GM23338 (cell line): ENCODE data around the gene GAD1.

Experiments used
- CREB1 ChIP-seq: fragments of 250-450 bp; sonication (Bioruptor Pico); IDR thresholded peaks from 2 replicates; pipeline ENCODE4 v1.5.0; 2020; ENCODE audit warnings: low read depth, mild to moderate bottlenecking, moderate library complexity
- CTCF ChIP-seq, 2 experiments: fragments of 200-600 bp in 1 of 2; sonication (generic) in 1 of 2; conservative IDR thresholded peaks; 2 replicates each; pipeline versions ENCODE4 v1.5.1 to v1.6.1; 2016 to 2017; ENCODE audit warnings: antibody characterized with exemption in 2 of 2, low read depth in 2 of 2, mild to moderate bottlenecking in 2 of 2, moderate library complexity in 1 of 2
- EZH2 ChIP-seq: fragments of 200-600 bp; sonication (generic); IDR thresholded peaks from one replicate; pipeline ENCODE4 v1.8.0; 2017; ENCODE audit warnings: antibody characterized with exemption, mild to moderate bottlenecking, low read depth; ENCODE audit not compliant: unreplicated experiment
- EZH2phosphoT487 ChIP-seq: fragments of 200-600 bp; sonication (generic); IDR thresholded peaks from one replicate; pipeline ENCODE4 v1.8.1; 2018; ENCODE audit warnings: antibody characterized with exemption; ENCODE audit not compliant: unreplicated experiment
- JUNB ChIP-seq: IDR thresholded peaks from one replicate; pipeline ENCODE4 v1.6.1; 2016; ENCODE audit warnings: antibody characterized with exemption; ENCODE audit not compliant: unreplicated experiment
- NANOG ChIP-seq: IDR thresholded peaks from 2 replicates; pipeline ENCODE4 v1.6.1; 2016; ENCODE audit warnings: antibody characterized with exemption, borderline replicate concordance
- POLR2AphosphoS5 ChIP-seq: IDR thresholded peaks from 2 replicates; pipeline ENCODE4 v1.6.1; 2016; ENCODE audit warnings: antibody characterized with exemption, low read depth
- STAT1 ChIP-seq: IDR thresholded peaks from one replicate; pipeline ENCODE4 v1.6.1; 2016; ENCODE audit warnings: antibody characterized with exemption; ENCODE audit not compliant: unreplicated experiment
- TF ChIP-seq, protein P1 (sequence below): IDR thresholded peaks from one replicate; pipeline ENCODE4 v1.6.1; 2018; ENCODE audit warnings: antibody characterized with exemption; ENCODE audit not compliant: unreplicated experiment

GRCh38 chr2:170847716-170848115, 31.0 kb downstream of the GAD1 start:
- TF ChIP-seq CTCF (conservative IDR thresholded peaks at IDR 0.05; ENCODE audit: low read depth in 2 of 2): no peak
- no peak for TF ChIP-seq EZH2
- no peak for TF ChIP-seq POLR2AphosphoS5
- TF ChIP-seq EZH2phosphoT487: no peak
- no peak for TF ChIP-seq CREB1 (CRISPR knock-in tag)
- TF ChIP-seq, protein P1, sequence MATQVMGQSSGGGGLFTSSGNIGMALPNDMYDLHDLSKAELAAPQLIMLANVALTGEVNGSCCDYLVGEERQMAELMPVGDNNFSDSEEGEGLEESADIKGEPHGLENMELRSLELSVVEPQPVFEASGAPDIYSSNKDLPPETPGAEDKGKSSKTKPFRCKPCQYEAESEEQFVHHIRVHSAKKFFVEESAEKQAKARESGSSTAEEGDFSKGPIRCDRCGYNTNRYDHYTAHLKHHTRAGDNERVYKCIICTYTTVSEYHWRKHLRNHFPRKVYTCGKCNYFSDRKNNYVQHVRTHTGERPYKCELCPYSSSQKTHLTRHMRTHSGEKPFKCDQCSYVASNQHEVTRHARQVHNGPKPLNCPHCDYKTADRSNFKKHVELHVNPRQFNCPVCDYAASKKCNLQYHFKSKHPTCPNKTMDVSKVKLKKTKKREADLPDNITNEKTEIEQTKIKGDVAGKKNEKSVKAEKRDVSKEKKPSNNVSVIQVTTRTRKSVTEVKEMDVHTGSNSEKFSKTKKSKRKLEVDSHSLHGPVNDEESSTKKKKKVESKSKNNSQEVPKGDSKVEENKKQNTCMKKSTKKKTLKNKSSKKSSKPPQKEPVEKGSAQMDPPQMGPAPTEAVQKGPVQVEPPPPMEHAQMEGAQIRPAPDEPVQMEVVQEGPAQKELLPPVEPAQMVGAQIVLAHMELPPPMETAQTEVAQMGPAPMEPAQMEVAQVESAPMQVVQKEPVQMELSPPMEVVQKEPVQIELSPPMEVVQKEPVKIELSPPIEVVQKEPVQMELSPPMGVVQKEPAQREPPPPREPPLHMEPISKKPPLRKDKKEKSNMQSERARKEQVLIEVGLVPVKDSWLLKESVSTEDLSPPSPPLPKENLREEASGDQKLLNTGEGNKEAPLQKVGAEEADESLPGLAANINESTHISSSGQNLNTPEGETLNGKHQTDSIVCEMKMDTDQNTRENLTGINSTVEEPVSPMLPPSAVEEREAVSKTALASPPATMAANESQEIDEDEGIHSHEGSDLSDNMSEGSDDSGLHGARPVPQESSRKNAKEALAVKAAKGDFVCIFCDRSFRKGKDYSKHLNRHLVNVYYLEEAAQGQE: no peak
- no peak for TF ChIP-seq JUNB
- TF ChIP-seq NANOG: no peak
- no peak for TF ChIP-seq STAT1
